Testis (tissue), 3 donors: Measurements from ENCODE around the gene ZNF14. TPM values are rescaled to one million over a fixed set of nuclear protein-coding genes. Genes with fewer than 3 reads are reported as not detected.
"Not testable (repeated sequence)": the region's sequence is repeated elsewhere in the genome, so short reads cannot be mapped to it uniquely, and the experiment has no call there.

ENCODE experiments used
- DNase-seq: peaks from one replicate; pipeline ENCODE4 v3.0.0-alpha.2; 2019
- H3K27ac ChIP-seq, 2 donors: fragments of 200-600 bp; sonication (generic); one replicate each; pipeline ENCODE4 v1.5.1; 2019
- H3K27me3 ChIP-seq: fragments of 200-600 bp; sonication (generic); one replicate; pipeline ENCODE4 v1.5.1; 2019
- H3K36me3 ChIP-seq: fragments of 200-600 bp; sonication (generic); one replicate; pipeline ENCODE4 v1.5.1; 2017; ENCODE audit warnings: low read depth; ENCODE audit errors: missing control alignments
- H3K4me1 ChIP-seq: fragments of 200-600 bp; sonication (generic); one replicate; pipeline ENCODE4 v1.5.1; 2019
- H3K4me3 ChIP-seq, 2 donors: fragments of 200-600 bp; sonication (generic); one replicate each; pipeline ENCODE4 v1.5.1; 2017 to 2019
- H3K9me3 ChIP-seq: fragments of 200-600 bp; sonication (generic); one replicate; pipeline ENCODE4 v1.5.1; 2017
- POLR2A ChIP-seq: fragments of 450-650 bp; IDR thresholded peaks from one replicate; pipeline ENCODE4 v1.6.1; 2017; ENCODE audit warnings: antibody characterized with exemption, mild to moderate bottlenecking, moderate library complexity
- WGBS, 2 donors: methylation state at CpG; one replicate each; pipeline ENCODE4 v1.1.5; 2018; 5-methylcytosine and 5-hydroxymethylcytosine counted together
- intact Hi-C: fragments of 100-400 bp; cut with DNase I; formaldehyde crosslinking; loops from one replicate; pipeline ENCODE4 v1.15.1; 2023; ENCODE audit warnings: low total_unique reads
- polyA plus RNA-seq: library from polyadenylated mRNA; stranded (reverse); fragments of 350-450 nt; fragmentation: Illumina TruSeq; extraction: RNeasy Lipid Tissue Mini Kit (QIAGEN cat#74804); gene quantifications from one replicate; pipeline ENCODE4 v1.2.3, GENCODE V29; 2014; ENCODE audit warnings: low read depth, low replicate concordance; ENCODE audit not compliant: insufficient read depth
- total RNA-seq, 2 donors: library from RNA; depleted of rRNA; stranded (reverse); fragments of >200 nt; gene quantifications; one replicate each; pipeline ENCODE4 v1.2.3, GENCODE V29; 2016
- TF ChIP-seq, protein P1 (sequence below), 3 experiments: fragments of 450-650 bp in 2 of 3; fragments of 200-600 bp in 1 of 3; sonication (generic) in 1 of 3; IDR thresholded peaks; one replicate each; pipeline ENCODE4 v1.5.1; 2016 to 2019; ENCODE audit warnings: antibody characterized with exemption in 3 of 3, mild to moderate bottlenecking in 2 of 3, moderate library complexity in 1 of 3

The ZNF14 gene
- total and polyA plus RNA-seq, 3 donors from 2014 or later, result 3.0 to 12.1 (median 10.7) TPM

DNA sequence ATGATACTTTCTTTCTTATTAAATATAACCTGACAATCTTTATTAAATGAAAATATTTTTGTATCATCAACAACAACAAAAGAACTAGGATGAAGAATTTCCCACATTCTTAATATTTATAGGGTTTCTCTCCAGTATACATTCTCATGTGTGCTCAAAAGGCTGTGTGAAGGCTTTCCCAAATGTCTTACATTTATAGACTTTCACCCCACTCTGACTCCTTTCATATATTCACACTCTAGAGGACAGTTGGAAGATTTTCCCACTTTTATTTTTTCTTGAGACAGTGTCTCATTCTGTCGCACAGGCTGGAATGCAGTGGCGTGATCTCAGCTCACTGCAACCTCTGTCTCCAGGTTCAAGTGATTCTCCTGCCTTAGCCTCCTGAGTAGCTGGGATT, 22.4 kb downstream of the ZNF14 start:
- TF ChIP-seq, protein P1, sequence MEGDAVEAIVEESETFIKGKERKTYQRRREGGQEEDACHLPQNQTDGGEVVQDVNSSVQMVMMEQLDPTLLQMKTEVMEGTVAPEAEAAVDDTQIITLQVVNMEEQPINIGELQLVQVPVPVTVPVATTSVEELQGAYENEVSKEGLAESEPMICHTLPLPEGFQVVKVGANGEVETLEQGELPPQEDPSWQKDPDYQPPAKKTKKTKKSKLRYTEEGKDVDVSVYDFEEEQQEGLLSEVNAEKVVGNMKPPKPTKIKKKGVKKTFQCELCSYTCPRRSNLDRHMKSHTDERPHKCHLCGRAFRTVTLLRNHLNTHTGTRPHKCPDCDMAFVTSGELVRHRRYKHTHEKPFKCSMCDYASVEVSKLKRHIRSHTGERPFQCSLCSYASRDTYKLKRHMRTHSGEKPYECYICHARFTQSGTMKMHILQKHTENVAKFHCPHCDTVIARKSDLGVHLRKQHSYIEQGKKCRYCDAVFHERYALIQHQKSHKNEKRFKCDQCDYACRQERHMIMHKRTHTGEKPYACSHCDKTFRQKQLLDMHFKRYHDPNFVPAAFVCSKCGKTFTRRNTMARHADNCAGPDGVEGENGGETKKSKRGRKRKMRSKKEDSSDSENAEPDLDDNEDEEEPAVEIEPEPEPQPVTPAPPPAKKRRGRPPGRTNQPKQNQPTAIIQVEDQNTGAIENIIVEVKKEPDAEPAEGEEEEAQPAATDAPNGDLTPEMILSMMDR (IDR thresholded peaks at IDR 0.05), result no peak
- TF ChIP-seq POLR2A, result no peak
- no peaks in the 10 kb centered on the region for H3K27me3 ChIP-seq
- intact Hi-C loops, result no loop called here
- WGBS, 2 donors, result 100% methylated on average over 2 of the region's 2 CpGs
- no peak overlapping the region for H3K4me3 ChIP-seq
- no peak for DNase-seq
- H3K36me3 ChIP-seq, result no peaks in the 10 kb centered on the region
- H3K4me1 ChIP-seq, result no peaks in the 10 kb centered on the region
- no peak overlapping the region for H3K27ac ChIP-seq
- no peaks in the 10 kb centered on the region for H3K9me3 ChIP-seq

GRCh38 chr19:19704836-19705235, 28.1 kb downstream of the ZNF14 start:
- H3K4me1 ChIP-seq, result no peaks in the 10 kb centered on the region
- no peak overlapping the region for H3K4me3 ChIP-seq
- intact Hi-C loops, result no loop called here
- H3K36me3 ChIP-seq, result no peaks in the 10 kb centered on the region
- DNase-seq, result no peak
- no peaks in the 10 kb centered on the region for H3K27me3 ChIP-seq
- no peak overlapping the region for H3K27ac ChIP-seq
- WGBS, 2 donors, result 84 to 91% methylated on average over 6 of the region's 6 CpGs
- TF ChIP-seq POLR2A, result no peak
- TF ChIP-seq, protein P1 (IDR thresholded peaks at IDR 0.05), result no peak
- no peaks in the 10 kb centered on the region for H3K9me3 ChIP-seq

- H3K27ac ChIP-seq, H3K36me3 ChIP-seq, H3K27me3 ChIP-seq, H3K4me3 ChIP-seq, H3K9me3 ChIP-seq, intact Hi-C loops, DNase-seq, H3K4me1 ChIP-seq: not testable (repeated sequence)
- 90 to 91% methylated on average over 1 of the region's 1 CpG for WGBS, 2 donors
Measured at GRCh38 chr19:19700493-19700892, 32.4 kb downstream of the ZNF14 start.

GRCh38 chr19:19697589-19697988, 35.3 kb downstream of the ZNF14 start:
- H3K4me1 ChIP-seq, result no peaks in the 10 kb centered on the region

GRCh38 chr19:19696386-19696785, 36.5 kb downstream of the ZNF14 start:
- Histone ChIP-seq H3K27me3 (no peaks in the 10 kb centered on the region), H3K4me3 (no peak overlapping the region), H3K4me1 (no peaks in the 10 kb centered on the region), H3K27ac (no peak overlapping the region), H3K9me3 (no peaks in the 10 kb centered on the region), H3K36me3 (no peaks in the 10 kb centered on the region)
- DNase-seq, result no peak
- intact Hi-C loops, result no loop called here
- WGBS, 2 donors, result 80 to 84% methylated on average over 2 of the region's 2 CpGs
- TF ChIP-seq, protein P1 (IDR thresholded peaks at IDR 0.05), result no peak
- TF ChIP-seq POLR2A, result no peak

More at GRCh38 chr19:19697589-19697988, 35.3 kb downstream of the ZNF14 start:
- no peak for TF ChIP-seq POLR2A
- TF ChIP-seq, protein P1 (IDR thresholded peaks at IDR 0.05), result no peak
- DNase-seq, result no peak
- H3K36me3 ChIP-seq, result no peaks in the 10 kb centered on the region
- intact Hi-C loops, result no loop called here
- no peaks in the 10 kb centered on the region for H3K27me3 ChIP-seq
- H3K9me3 ChIP-seq, result no peaks in the 10 kb centered on the region
- no peak overlapping the region for H3K27ac ChIP-seq
- WGBS, 2 donors, result 93% methylated on average over 5 of the region's 5 CpGs
- no peak overlapping the region for H3K4me3 ChIP-seq
